ENCODE data around the gene MTARC1. TPM values are rescaled to one million over a fixed set of nuclear protein-coding genes. Genes with fewer than 3 reads are reported as not detected.

MTARC1 gene
- polyA plus RNA-seq, 1 donor, result 35.7 TPM

- no peaks in the 10 kb centered on the region for H3K27me3 ChIP-seq (ENCODE audit: control insufficient read depth, insufficient read depth, low read length)
- H3K36me3 ChIP-seq (ENCODE audit: control insufficient read depth, insufficient read depth, low read length), result no peaks in the 10 kb centered on the region
- peak in 1 of 2 donors; percentile 30 for DNase-seq
- H3K4me1 ChIP-seq (ENCODE audit: control insufficient read depth, insufficient read depth, low read length), result no peaks in the 10 kb centered on the region
- no peak overlapping the region for H3K4me3 ChIP-seq (ENCODE audit: low read length)
- H3K9me3 ChIP-seq (ENCODE audit: control insufficient read depth, low read depth, low read length), result no peaks in the 10 kb centered on the region
- peak overlapping the region; percentile 16 for H3K27ac ChIP-seq (ENCODE audit: low read length)
- no CpG with 5 or more reads among the region's 4 CpGs for WGBS (ENCODE audit: insufficient coverage, low lambda C conversion rate)
Measured at GRCh38 chr1:220827445-220828178, 40.9 kb downstream of the MTARC1 start.

- no CpG with 5 or more reads among the region's 4 CpGs for WGBS (ENCODE audit: insufficient coverage, low lambda C conversion rate)
- no peaks in the 10 kb centered on the region for H3K36me3 ChIP-seq (ENCODE audit: control insufficient read depth, insufficient read depth, low read length)
- H3K4me3 ChIP-seq (ENCODE audit: low read length), result no peak overlapping the region
- H3K9me3 ChIP-seq (ENCODE audit: control insufficient read depth, low read depth, low read length), result no peaks in the 10 kb centered on the region
- DNase-seq, result peak; percentile 47 to 71
- no peaks in the 10 kb centered on the region for H3K27me3 ChIP-seq (ENCODE audit: control insufficient read depth, insufficient read depth, low read length)
- peak overlapping the region; percentile 16 for H3K27ac ChIP-seq (ENCODE audit: low read length)
- H3K4me1 ChIP-seq (ENCODE audit: control insufficient read depth, insufficient read depth, low read length), result no peaks in the 10 kb centered on the region
Measured at GRCh38 chr1:220828179-220828490, 41.4 kb downstream of the MTARC1 start.

GRCh38 chr1:220828950-220829586 lies 42.4 kb downstream of the MTARC1 start:
- Histone ChIP-seq H3K27me3 (ENCODE audit: control insufficient read depth, insufficient read depth, low read length) (no peaks in the 10 kb centered on the region), H3K27ac (ENCODE audit: low read length) (no peak overlapping the region), H3K4me3 (ENCODE audit: low read length) (no peak overlapping the region), H3K9me3 (ENCODE audit: control insufficient read depth, low read depth, low read length) (no peaks in the 10 kb centered on the region), H3K36me3 (ENCODE audit: control insufficient read depth, insufficient read depth, low read length) (no peaks in the 10 kb centered on the region), H3K4me1 (ENCODE audit: control insufficient read depth, insufficient read depth, low read length) (no peaks in the 10 kb centered on the region)
- WGBS (ENCODE audit: insufficient coverage, low lambda C conversion rate), result 80% methylated on average over 1 of the region's 4 CpGs
- no peak for DNase-seq

- H3K4me1 ChIP-seq (ENCODE audit: control insufficient read depth, insufficient read depth, low read length), result no peaks in the 10 kb centered on the region
- no CpG with 5 or more reads among the region's 2 CpGs for WGBS (ENCODE audit: insufficient coverage, low lambda C conversion rate)
- no peak for DNase-seq
Measured at GRCh38 chr1:220833436-220833835, 46.7 kb downstream of the MTARC1 start.

GRCh38 chr1:220834155-220834870 lies 47.6 kb downstream of the MTARC1 start:
- Histone ChIP-seq H3K9me3 (ENCODE audit: control insufficient read depth, low read depth, low read length) (no peaks in the 10 kb centered on the region), H3K27me3 (ENCODE audit: control insufficient read depth, insufficient read depth, low read length) (no peaks in the 10 kb centered on the region), H3K27ac (ENCODE audit: low read length) (no peak overlapping the region), H3K4me1 (ENCODE audit: control insufficient read depth, insufficient read depth, low read length) (no peaks in the 10 kb centered on the region), H3K36me3 (ENCODE audit: control insufficient read depth, insufficient read depth, low read length) (no peaks in the 10 kb centered on the region), H3K4me3 (ENCODE audit: low read length) (no peak overlapping the region)
- WGBS (ENCODE audit: insufficient coverage, low lambda C conversion rate), result no CpG with 5 or more reads among the region's 4 CpGs
- no peak for DNase-seq

More at GRCh38 chr1:220833436-220833835, 46.7 kb downstream of the MTARC1 start:
- Histone ChIP-seq H3K27ac (ENCODE audit: low read length) (no peak overlapping the region), H3K27me3 (ENCODE audit: control insufficient read depth, insufficient read depth, low read length) (no peaks in the 10 kb centered on the region), H3K9me3 (ENCODE audit: control insufficient read depth, low read depth, low read length) (no peaks in the 10 kb centered on the region), H3K4me3 (ENCODE audit: low read length) (no peak overlapping the region), H3K36me3 (ENCODE audit: control insufficient read depth, insufficient read depth, low read length) (no peaks in the 10 kb centered on the region)

Other genes starting within 250 kb of the MTARC1 start
- 154 TPM for gene C1orf115, start 96.5 kb upstream of the MTARC1 start, polyA plus RNA-seq
- 93.5 TPM for gene MTARC2, start 38.6 kb upstream of the MTARC1 start, polyA plus RNA-seq
- 15.9 TPM for gene HLX, start 92.5 kb downstream of the MTARC1 start, polyA plus RNA-seq